Measurements from ENCODE around the gene NASP. TPM values are rescaled to one million over a fixed set of nuclear protein-coding genes. Genes with fewer than 3 reads are reported as not detected.

Gene NASP
- total and polyA plus RNA-seq, 2 donors (not counting 3 experiments of a cell fraction or from before 2014, with no cell fraction given): 101 to 149 TPM

GRCh38 chr1:45570631-45571030, 13.2 kb upstream of the NASP start:
- Histone ChIP-seq H3K4me3 (replicated peaks in 1 of 3; ENCODE audit: insufficient read depth in 1 of 3, low read depth in 1 of 3, low read length in 3 of 3) (no peak overlapping the region), H3K9ac (replicated peaks; ENCODE audit: extremely low read depth, insufficient read depth, low read length) (no peak overlapping the region), H3K27ac (ENCODE audit: insufficient read depth, low read depth, low read length) (no peak overlapping the region), H3K27me3 (ENCODE audit: control insufficient read depth in 2 of 2, insufficient read depth in 2 of 2, low read length in 2 of 2) (no peaks in the 10 kb centered on the region), H3K9me3 (replicated peaks; ENCODE audit: control insufficient read depth, insufficient read depth, low read length) (no peaks in the 10 kb centered on the region), H3K9me1 (replicated peaks; ENCODE audit: control insufficient read depth, extremely low read depth, insufficient read depth, low read length) (no peaks in the 10 kb centered on the region), H4K20me1 (replicated peaks; ENCODE audit: control insufficient read depth, extremely low read depth, insufficient read depth, low read length) (no peaks in the 10 kb centered on the region), H2AFZ (ENCODE audit: low read depth, low read length) (no peak overlapping the region), H3K4me2 (ENCODE audit: insufficient read depth, low read length) (no peak overlapping the region), H3K36me3 (ENCODE audit: control insufficient read depth in 2 of 2, extremely low read depth in 1 of 2, insufficient read depth in 2 of 2, low read length in 2 of 2) (peaks cover 7 to 14% of the 10 kb centered on the region in 2 experiments), H3K79me2 (ENCODE audit: control insufficient read depth, insufficient read depth, low read length) (no peaks in the 10 kb centered on the region), H3K4me1 (ENCODE audit: control insufficient read depth, extremely low read depth, insufficient read depth, low read length) (no peaks in the 10 kb centered on the region)
- FAIRE-seq: no peak
- DNase-seq (ENCODE audit: low read depth, low spot score): no peak
- CTCF ChIA-PET: interaction anchor here (0.8 to 9.0 kb wide), 16 partner anchors 8 to 556 kb away, joined by 3 to 148 read pairs (median 14); partner anchors contain the start of genes AKR1A1, CCDC163, MMACHC and NASP
- POLR2A ChIA-PET: interaction anchor here (6.6 kb wide), 1 partner anchor 49 kb away, joined by 49 read pairs; the partner anchor contains the start of gene PRDX1
- no peak for TF ChIP-seq POLR2AphosphoS5 (IDR thresholded peaks at IDR 0.05; ENCODE audit: insufficient read depth, low read depth, low read length)
- no peak for TF ChIP-seq GATA2 (IDR thresholded peaks at IDR 0.05; ENCODE audit: insufficient read depth, insufficient read length, low read depth, low read length)
- TF ChIP-seq CTCF (IDR thresholded peaks at IDR 0.05; ENCODE audit: extremely low read depth in 1 of 2, insufficient read depth in 1 of 2, low read depth in 1 of 2, low read length in 2 of 2): no peak
- TF ChIP-seq, protein P1, sequence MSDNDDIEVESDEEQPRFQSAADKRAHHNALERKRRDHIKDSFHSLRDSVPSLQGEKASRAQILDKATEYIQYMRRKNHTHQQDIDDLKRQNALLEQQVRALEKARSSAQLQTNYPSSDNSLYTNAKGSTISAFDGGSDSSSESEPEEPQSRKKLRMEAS (IDR thresholded peaks at IDR 0.05; ENCODE audit: insufficient read depth, insufficient read length): no peak
- TF ChIP-seq JUN (IDR thresholded peaks at IDR 0.05; ENCODE audit: borderline replicate concordance, insufficient read depth, insufficient read length, low read depth): no peak
- no peak for TF ChIP-seq EZH2 (IDR thresholded peaks at IDR 0.05; ENCODE audit: borderline replicate concordance, low read depth, low read length, severe bottlenecking)
- TF ChIP-seq POLR2A (IDR thresholded peaks at IDR 0.05; ENCODE audit: low read depth, low read length): no peak
- no peak for TF ChIP-seq FOS (IDR thresholded peaks at IDR 0.05; ENCODE audit: borderline replicate concordance, insufficient read depth, low read length)
- no peak for TF ChIP-seq MYC (IDR thresholded peaks at IDR 0.05; ENCODE audit: low read depth, low read length)
- no TSS peak for BruUV-seq (replicated peaks)
- dilution Hi-C loops (cut with MboI; ENCODE audit: extremely low pct_ligation_motif_present, low sequenced_read_pairs) (no loop called here), intact Hi-C loops (cut with micrococcal nuclease) (loop anchor here (1.0 to 2.0 kb wide), 4 partner anchors 50 to 556 kb away; partner anchors contain the start of gene PRDX1)

Measured in endothelial cell of umbilical vein (primary cell).